Fibroblast of lung (primary cell): ENCODE measurements around the gene PRG3. TPM values are rescaled to one million over a fixed set of nuclear protein-coding genes. Genes with fewer than 3 reads are reported as not detected.

Experiments used
- DNase-seq, 2 donors: peaks; one replicate each; pipeline versions ENCODE4 v3.0.0 to v3.0.0-alpha.2; 2010; ENCODE audit warnings: low read depth in 2 of 2
- H2AFZ ChIP-seq: 2 replicates; pipeline ENCODE4 v1.5.1; 2012; ENCODE audit warnings: low read length, control low read depth, inconsistent platforms
- H3K27ac ChIP-seq: 2 replicates; pipeline ENCODE4 v1.5.1; 2011; ENCODE audit warnings: low read length, control low read depth; ENCODE audit not compliant: insufficient read depth
- H3K27me3 ChIP-seq: 2 replicates; pipeline ENCODE4 v1.5.1; 2011; ENCODE audit warnings: mild to moderate bottlenecking, low read length; ENCODE audit not compliant: control insufficient read depth, insufficient read depth
- H3K36me3 ChIP-seq: 2 replicates; pipeline ENCODE4 v1.5.1; 2011; ENCODE audit warnings: low read length; ENCODE audit not compliant: control insufficient read depth, insufficient read depth
- H3K4me1 ChIP-seq: 2 replicates; pipeline ENCODE4 v1.5.1; 2011; ENCODE audit warnings: low read length; ENCODE audit not compliant: control insufficient read depth, insufficient read depth; ENCODE audit errors: extremely low read depth
- H3K4me2 ChIP-seq: 2 replicates; pipeline ENCODE4 v1.5.1; 2011; ENCODE audit warnings: low read length, control low read depth; ENCODE audit not compliant: insufficient read depth; ENCODE audit errors: extremely low read depth
- H3K4me3 ChIP-seq, 4 experiments: fragments of 200-600 bp in 1 of 4; sonication (generic) in 1 of 4; replicated peaks in 1 of 4; 2 replicates each; pipeline ENCODE4 v1.5.1; 2011 to 2016; ENCODE audit warnings: low read length in 4 of 4, low read depth in 3 of 4, mild to moderate bottlenecking in 3 of 4, control low read depth in 2 of 4, inconsistent platforms in 1 of 4, mixed read lengths in 1 of 4; ENCODE audit not compliant: insufficient read depth in 1 of 4; ENCODE audit errors: control extremely low read depth in 1 of 4
- H3K79me2 ChIP-seq: 2 replicates; pipeline ENCODE4 v1.5.1; 2012; ENCODE audit warnings: mild to moderate bottlenecking, low read length, inconsistent platforms; ENCODE audit not compliant: control insufficient read depth, insufficient read depth
- H3K9ac ChIP-seq: 2 replicates; pipeline ENCODE4 v1.5.1; 2011; ENCODE audit warnings: mild to moderate bottlenecking, low read length, control low read depth; ENCODE audit not compliant: insufficient read depth
- H3K9me3 ChIP-seq: 2 replicates; pipeline ENCODE4 v1.5.1; 2012; ENCODE audit warnings: low read depth, low read length; ENCODE audit not compliant: control insufficient read depth, insufficient read depth
- H4K20me1 ChIP-seq: 2 replicates; pipeline ENCODE4 v1.5.1; 2011; ENCODE audit warnings: low read length; ENCODE audit not compliant: control insufficient read depth, insufficient read depth; ENCODE audit errors: extremely low read depth
- CTCF ChIP-seq, 2 donors: IDR thresholded peaks in 1 of 2; conservative IDR thresholded peaks in 1 of 2; 1 replicate in 1 of 2; 2 replicates in 1 of 2; pipeline ENCODE4 v1.5.1; 2011 to 2012; ENCODE audit warnings: low read length in 2 of 2, control low read depth in 1 of 2, inconsistent platforms in 1 of 2, low read depth in 1 of 2, mild to moderate bottlenecking in 1 of 2
- EZH2 ChIP-seq: IDR thresholded peaks from 2 replicates; pipeline ENCODE4 v1.5.1; 2012; ENCODE audit warnings: low read length, control low read depth, mild to moderate bottlenecking; ENCODE audit errors: missing control alignments
- polyA plus RNA-seq, 2 donors: library from polyadenylated mRNA; depleted of rRNA in 1 of 2; stranded (reverse) in 1 of 2; unstranded in 1 of 2; fragments of >200 nt; gene quantifications; 2 replicates each; pipeline ENCODE4 v1.2.1, GENCODE V29; 2011 to 2012; ENCODE audit warnings: missing spikeins in 1 of 2
- total RNA-seq: library from RNA; depleted of rRNA; stranded (reverse); fragments of >200 nt; gene quantifications from 2 replicates; pipeline ENCODE4 v1.2.1, GENCODE V29; 2014

Gene PRG3
- total and polyA plus RNA-seq, 2 donors (not counting 1 experiment from before 2014, with no cell fraction given) = not detected

GRCh38 chr11:57391539-57391938 lies 10.6 kb upstream of the PRG3 start:
- TF ChIP-seq EZH2 = no peak
- TF ChIP-seq CTCF (conservative IDR thresholded peaks at IDR 0.05 in 1 of 2, IDR thresholded peaks at IDR 0.05 in 1 of 2; ENCODE audit: low read depth in 1 of 2, low read length in 2 of 2) = no peak
- no peak for DNase-seq

GRCh38 chr11:57391111-57391510 lies 10.2 kb upstream of the PRG3 start:
- TF ChIP-seq EZH2 (no peak), CTCF (conservative IDR thresholded peaks at IDR 0.05 in 1 of 2, IDR thresholded peaks at IDR 0.05 in 1 of 2; ENCODE audit: low read depth in 1 of 2, low read length in 2 of 2) (no peak)
- Histone ChIP-seq H2AFZ (no peak overlapping the region), H4K20me1 (no peaks in the 10 kb centered on the region), H3K27me3 (peaks cover 20% of the 10 kb centered on the region), H3K9ac (no peak overlapping the region), H3K79me2 (no peaks in the 10 kb centered on the region), H3K9me3 (no peaks in the 10 kb centered on the region), H3K4me3 (no peak overlapping the region), H3K36me3 (no peaks in the 10 kb centered on the region), H3K4me1 (no peaks in the 10 kb centered on the region), H3K27ac (no peak overlapping the region), H3K4me2 (no peak overlapping the region)
- DNase-seq = no peak

More at GRCh38 chr11:57391539-57391938, 10.6 kb upstream of the PRG3 start:
- Histone ChIP-seq H3K4me3 (no peak overlapping the region), H2AFZ (no peak overlapping the region), H3K4me1 (no peaks in the 10 kb centered on the region), H3K27ac (no peak overlapping the region), H3K9me3 (no peaks in the 10 kb centered on the region), H3K27me3 (peaks cover 20% of the 10 kb centered on the region), H3K9ac (no peak overlapping the region), H3K79me2 (no peaks in the 10 kb centered on the region), H3K36me3 (no peaks in the 10 kb centered on the region), H4K20me1 (no peaks in the 10 kb centered on the region), H3K4me2 (no peak overlapping the region)

- DNase-seq = no peak
- Histone ChIP-seq H3K9ac (no peak within 1 kb of the TSS), H3K79me2 (no peaks in the 10 kb centered on the region), H3K27me3 (peaks cover 18% of the 10 kb centered on the region), H3K4me3 (no peak within 1 kb of the TSS), H3K4me1 (no peaks in the 10 kb centered on the region), H3K4me2 (no peak within 1 kb of the TSS), H2AFZ (no peak within 1 kb of the TSS), H3K36me3 (no peaks in the 10 kb centered on the region), H3K27ac (no peak within 1 kb of the TSS), H4K20me1 (no peaks in the 10 kb centered on the region), H3K9me3 (no peaks in the 10 kb centered on the region)
- TF ChIP-seq CTCF (conservative IDR thresholded peaks at IDR 0.05 in 1 of 2, IDR thresholded peaks at IDR 0.05 in 1 of 2; ENCODE audit: low read depth in 1 of 2, low read length in 2 of 2) (no peak), EZH2 (no peak)
Observed at GRCh38 chr11:57390535-57390934, 9.6 kb upstream of the PRG3 start, which contains the start of gene PRG2. PRG2 (minus strand) TSS chr11:57390650; CDS start chr11:57389944, 706 bp downstream.
